NCI-H1694 (cell line): ENCODE results near the gene FABP6.
"Not testable (repeated sequence)": the region's sequence is repeated elsewhere in the genome, so short reads cannot be mapped to it uniquely, and the experiment has no call there.

Experiments
- DNase-seq: peaks from one replicate; lab custom pipeline; 2025; lab: John Stamatoyannopoulos, UW

FABP6 gene

GRCh38 chr5:160221082-160221481, 8.2 kb upstream of the FABP6 start:
- no peak for DNase-seq

GRCh38 chr5:160227012-160227411, 2.3 kb upstream of the FABP6 start:
- no peak for DNase-seq

- DNase-seq: no peak
These were observed 1.6 kb downstream of the FABP6 start for GRCh38 chr5:160230686-160231527.

- no peak for DNase-seq
These were observed 2.6 kb downstream of the FABP6 start for GRCh38 chr5:160231783-160232342.

- DNase-seq: no peak
These were observed 3.9 kb downstream of the FABP6 start for GRCh38 chr5:160233215-160233614.

- DNase-seq: no peak
These were observed 6.4 kb downstream of the FABP6 start for GRCh38 chr5:160235731-160236130.

GRCh38 chr5:160237571-160238093, 8.3 kb downstream of the FABP6 start:
- DNase-seq: no peak

DNA sequence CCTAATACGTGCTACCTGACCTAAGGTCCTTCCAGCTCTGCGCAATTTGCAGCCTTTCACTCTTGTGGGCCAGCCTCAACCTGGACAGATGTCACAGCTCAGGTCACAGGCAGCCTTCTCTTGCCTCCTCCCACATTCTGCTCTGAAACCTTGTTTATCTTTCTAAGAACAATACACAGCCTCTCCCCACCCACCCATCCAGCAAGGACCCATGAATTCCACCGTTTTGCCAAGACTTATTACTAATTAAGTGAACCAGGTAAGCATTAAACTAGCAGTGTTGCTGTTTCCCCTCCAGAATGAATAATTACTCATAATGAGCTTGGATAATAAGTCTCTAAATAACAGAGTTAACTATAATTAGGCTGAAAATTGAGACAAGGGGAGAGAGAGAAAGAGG, 11.0 kb downstream of the FABP6 start:
- DNase-seq: no peak

- no peak for DNase-seq
These were observed 12.8 kb downstream of the FABP6 start for GRCh38 chr5:160242145-160242544.

DNA sequence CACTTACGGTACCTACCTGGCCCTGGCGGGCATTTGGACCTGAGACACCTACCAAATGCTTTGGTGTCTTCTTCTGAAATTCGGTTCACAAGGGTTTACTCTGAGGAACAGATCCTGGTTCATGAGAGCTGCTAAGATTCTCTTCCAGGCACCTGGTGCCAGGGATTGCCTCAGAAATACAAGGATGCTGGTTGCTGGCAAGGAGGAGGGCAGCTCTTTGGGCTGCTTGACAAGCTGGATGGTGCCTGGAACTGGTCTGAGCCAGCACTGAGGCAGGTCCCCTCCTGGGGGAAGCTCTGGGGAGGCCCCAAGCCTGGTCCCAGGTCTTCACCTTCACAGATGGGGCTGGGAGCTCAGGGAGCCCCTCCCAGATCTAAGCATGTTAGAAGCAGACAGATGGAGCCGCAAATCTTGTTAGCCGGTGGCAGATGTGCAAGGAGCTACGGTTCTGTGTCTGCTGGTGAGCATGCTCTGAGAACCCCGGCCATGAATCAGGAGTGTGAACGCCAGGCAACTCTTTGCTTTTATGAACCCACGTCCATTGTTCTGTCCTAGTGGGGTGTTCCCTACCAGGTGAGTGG, 16.3 kb downstream of the FABP6 start:
- peak; percentile 60 for DNase-seq

DNA sequence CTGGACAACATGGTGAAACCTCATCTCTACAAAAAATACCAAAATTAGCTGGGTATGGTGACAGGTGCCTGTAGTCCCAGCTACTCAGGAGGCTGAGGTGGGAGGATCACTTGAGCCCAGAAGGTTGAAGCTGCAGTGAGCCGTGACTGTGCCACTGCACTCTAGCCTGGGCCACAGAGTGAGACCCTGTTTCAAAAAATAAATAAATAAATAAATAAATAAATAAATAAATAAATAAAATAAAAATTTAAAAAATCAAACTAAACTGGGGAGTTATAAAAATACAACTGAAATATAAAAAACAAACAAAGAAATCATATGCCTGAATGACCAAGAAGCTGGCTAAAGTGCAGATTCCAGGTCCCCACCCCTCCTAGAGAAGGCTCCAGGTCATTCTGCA, 20.3 kb downstream of the FABP6 start:
- not testable (repeated sequence) for DNase-seq

- no peak for DNase-seq
These were observed 20.9 kb downstream of the FABP6 start for GRCh38 chr5:160250226-160250625.

DNA sequence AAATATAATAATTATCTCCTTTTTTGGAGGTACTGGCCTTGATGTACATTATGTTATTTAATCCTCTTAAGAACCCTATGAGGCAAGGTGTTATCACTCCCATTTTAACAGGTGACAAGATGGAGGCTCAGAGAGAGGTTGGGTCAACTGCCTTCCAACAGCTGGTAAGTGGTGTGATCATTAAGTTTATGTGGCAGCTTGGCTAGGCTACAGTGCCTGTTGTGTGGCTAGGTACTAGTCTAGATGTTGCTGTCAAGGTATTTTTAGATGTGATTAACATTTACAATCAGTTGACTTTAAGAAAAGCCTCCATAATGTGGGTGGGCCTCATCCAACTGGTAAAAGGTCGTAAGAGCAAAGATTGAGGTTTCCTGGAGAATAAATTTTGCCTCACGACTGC, 21.5 kb downstream of the FABP6 start:
- no peak for DNase-seq

GRCh38 chr5:160251406-160252155, 22.3 kb downstream of the FABP6 start:
- no peak for DNase-seq

- no peak for DNase-seq
These were observed 23.6 kb downstream of the FABP6 start for GRCh38 chr5:160252916-160253315.

DNA sequence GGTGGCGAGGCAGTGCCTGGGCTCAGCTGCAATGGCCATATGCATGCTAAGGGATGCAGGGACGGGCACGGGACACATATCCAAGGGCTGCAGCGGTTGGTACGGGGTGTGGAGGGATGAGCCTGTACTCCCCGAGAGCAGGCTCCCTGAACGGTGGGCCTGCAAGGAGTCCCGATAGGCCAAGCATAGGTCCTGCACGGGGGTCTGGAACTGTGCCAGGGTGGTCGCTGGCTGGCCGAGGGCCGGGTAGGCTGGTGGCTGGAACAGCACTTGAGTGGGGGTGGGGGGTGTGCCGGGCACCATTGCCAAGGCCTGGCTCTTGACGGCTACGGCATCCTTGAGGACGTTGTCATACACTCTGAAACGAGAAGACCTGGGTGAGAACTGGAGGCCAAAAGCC, 24.1 kb downstream of the FABP6 start:
- DNase-seq: no peak

- no peak for DNase-seq
These were observed 25.4 kb downstream of the FABP6 start for GRCh38 chr5:160254706-160255105.

DNA sequence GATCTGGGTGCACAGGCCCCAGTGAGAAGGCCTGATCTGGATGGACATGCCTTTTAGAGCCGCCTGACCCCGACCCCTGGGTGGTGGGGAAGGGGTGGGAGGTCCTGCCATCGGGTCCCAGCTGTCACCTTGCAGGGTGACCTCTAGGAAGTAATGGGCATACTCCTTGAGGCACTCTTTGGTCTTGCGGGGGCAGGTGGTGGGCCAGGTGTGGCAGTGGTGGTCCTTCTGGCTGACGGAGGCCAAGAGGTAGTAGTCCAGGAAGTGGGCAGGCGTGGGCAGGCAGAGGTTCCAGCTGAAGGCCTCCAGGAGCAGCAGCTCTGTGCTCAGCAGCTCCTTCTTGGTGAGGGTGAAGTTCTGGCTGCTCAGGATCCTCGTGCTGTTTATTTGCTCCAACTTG, 30.0 kb downstream of the FABP6 start:
- DNase-seq: no peak

DNA sequence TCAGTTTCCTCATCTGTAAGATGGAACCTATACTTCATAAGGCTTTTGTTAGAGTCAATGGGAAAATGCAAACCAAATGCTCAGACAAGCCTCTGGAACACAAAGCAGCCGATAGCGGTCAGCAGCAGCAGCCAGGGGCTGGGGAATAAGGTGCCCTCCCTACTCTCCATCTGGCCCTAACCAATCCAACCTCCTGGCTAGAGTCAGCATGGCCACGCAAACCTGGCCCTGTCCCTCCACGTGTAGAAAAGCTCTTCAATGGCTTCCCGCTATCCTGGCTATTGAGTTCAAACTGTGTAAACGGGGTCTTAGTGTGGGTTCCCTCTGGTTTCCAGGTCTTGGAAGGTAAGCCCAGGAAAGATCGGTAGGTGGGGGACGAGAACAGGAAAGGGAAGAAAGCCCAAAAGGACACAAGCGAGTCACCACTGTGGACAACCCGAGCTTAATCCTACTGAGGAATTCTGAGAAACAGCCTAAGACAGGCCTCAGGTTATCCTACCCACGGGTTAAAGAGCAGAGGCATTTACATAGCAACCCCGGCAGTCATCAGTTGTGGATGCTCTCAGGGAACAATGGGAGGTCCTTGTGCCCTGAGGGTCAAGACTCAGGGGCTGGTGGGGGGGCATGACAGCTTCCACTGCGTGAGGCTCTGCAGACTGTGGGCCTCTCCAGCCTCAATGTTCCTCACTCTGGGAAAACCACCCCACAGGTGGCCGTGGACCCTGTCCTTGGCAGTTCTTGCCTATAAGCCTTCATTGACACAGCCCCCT, 30.9 kb downstream of the FABP6 start:
- DNase-seq: no peak

DNA sequence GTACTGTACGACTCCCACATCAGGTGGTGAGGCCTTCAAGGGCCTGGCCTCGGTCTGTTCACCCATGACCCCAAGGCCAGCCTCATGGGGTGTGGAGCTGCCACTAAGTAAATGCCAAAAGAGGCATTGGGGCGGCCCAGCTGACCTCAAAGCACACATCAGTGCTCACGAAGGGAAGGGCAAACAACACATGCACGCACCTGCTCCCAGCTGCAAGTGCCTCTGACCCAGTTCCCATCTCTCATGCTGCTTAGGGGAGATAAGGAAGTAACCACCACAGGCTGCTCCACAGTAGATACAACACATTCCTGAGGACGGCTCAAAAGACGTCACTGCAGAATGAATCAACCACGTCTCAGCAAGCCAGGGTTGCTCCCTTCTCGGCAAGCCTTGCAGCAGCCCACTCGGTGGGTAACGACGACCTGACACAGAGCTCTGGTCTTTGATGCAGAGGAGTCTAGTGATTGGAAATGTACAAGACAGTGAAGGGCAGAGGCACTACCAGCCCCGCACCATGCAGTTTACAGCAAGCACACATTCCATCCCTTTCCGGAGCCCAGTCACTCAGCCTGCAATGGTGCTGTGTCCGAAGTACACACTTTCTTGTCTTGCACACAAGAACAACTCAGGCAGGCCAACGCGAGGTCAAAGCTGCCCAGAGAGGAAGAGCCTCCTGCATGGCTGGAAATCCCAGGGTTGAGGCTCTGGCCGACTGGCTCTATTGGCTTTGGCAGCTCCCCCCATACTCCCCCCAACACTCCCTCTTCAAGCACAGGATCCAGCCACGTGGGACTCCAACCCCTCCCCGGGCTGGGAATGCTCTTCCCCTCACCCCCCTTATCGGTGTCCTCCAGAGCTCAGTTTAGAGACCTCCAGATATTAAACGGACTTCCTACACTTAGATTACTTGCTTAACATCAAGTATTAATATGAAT, 31.8 kb downstream of the FABP6 start:
- DNase-seq: no peak
